Measurements from ENCODE around the gene SMYD4.
"Not testable (repeated sequence)": the region's sequence is repeated elsewhere in the genome, so short reads cannot be mapped to it uniquely, and the experiment has no call there.

The SMYD4 gene

DNA sequence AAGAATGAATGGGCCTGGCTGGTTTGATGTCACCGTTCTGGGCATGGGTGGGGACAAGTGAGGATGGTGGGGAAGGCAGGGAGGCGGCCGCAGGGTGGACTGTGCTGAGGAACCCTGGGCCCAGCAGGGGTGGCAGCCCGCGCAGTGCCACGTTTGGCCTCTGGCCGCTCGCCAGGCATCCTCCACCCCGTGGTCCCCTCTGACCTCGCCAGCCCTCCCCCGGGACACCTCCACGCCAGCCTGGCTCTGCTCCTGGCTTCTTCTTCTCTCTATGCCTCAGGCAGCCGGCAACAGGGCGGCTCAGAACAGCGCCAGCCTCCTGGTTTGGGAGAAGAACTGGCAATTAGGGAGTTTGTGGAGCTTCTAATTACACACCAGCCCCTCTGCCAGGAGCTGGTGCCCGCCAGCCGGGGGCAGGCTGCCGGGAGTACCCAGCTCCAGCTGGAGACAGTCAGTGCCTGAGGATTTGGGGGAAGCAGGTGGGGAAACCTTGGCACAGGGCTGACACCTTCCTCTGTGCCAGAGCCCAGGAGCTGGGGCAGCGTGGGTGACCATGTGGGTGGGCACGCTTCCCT lies 74.4 kb downstream of the SMYD4 start:
- DNase-seq (ENCODE audit: low read depth, low spot score): no peak

DNA sequence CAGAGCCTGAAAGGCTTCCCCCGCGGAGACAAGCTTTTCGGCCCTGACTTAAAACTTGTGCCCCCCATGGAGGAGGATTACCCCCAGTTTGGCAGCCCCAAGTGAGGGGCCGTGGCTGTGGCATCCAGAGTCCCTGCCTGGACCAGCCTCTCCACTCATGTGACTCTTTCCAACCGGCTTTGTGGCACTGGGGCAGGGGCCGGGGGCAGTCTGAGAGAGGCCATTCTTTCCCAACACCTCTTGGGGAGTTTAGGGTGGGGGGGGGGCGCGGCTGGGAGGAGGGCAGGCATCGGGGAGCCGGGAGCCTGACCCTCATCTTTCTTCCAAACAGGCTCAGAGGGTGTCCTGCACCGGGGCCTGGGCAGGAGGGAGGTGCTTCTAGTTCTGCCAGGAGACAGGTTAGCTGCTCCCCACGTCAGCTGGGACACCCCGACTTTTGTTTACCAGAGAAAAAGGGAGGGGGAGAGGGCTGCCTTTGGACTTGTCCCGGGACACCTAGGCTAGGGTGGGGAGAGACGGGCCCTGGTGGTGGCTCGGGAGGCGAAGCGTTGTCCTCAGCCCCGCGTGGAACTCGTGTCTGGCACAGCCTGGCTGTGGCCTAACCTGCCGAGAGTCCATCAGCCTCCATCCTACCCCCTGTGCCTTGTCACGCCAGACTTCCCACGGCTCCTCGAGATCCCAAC lies 75.1 kb downstream of the SMYD4 start:
- no peak for DNase-seq (ENCODE audit: low read depth, low spot score)

DNA sequence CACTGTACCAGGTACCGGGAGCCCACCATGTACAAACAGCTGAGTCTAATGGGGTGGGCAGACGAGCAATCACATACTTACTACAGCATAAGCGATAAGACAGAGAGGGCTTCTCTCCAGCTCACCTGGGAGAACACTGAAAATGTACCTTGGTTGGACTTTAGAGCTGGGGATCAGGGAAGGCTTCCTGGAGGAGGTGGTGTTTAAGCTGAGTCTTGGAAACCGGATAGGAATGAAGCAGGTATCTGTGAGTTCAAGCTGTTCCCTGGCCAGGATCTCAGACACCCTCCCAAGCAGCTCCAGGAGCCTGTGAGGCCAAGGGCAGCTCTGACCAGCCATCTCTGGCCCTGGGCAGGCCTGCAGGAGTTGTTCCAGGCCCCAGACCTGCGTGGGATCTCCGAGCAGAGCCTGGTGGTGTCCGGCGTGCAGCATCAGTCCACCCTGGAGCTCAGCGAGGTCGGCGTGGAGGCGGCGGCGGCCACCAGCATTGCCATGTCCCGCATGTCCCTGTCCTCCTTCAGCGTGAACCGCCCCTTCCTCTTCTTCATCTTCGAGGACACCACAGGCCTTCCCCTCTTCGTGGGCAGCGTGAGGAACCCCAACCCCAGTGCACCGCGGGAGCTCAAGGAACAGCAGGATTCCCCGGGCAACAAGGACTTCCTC lies 75.8 kb downstream of the SMYD4 start:
- no peak for DNase-seq (ENCODE audit: low read depth, low spot score)

DNA sequence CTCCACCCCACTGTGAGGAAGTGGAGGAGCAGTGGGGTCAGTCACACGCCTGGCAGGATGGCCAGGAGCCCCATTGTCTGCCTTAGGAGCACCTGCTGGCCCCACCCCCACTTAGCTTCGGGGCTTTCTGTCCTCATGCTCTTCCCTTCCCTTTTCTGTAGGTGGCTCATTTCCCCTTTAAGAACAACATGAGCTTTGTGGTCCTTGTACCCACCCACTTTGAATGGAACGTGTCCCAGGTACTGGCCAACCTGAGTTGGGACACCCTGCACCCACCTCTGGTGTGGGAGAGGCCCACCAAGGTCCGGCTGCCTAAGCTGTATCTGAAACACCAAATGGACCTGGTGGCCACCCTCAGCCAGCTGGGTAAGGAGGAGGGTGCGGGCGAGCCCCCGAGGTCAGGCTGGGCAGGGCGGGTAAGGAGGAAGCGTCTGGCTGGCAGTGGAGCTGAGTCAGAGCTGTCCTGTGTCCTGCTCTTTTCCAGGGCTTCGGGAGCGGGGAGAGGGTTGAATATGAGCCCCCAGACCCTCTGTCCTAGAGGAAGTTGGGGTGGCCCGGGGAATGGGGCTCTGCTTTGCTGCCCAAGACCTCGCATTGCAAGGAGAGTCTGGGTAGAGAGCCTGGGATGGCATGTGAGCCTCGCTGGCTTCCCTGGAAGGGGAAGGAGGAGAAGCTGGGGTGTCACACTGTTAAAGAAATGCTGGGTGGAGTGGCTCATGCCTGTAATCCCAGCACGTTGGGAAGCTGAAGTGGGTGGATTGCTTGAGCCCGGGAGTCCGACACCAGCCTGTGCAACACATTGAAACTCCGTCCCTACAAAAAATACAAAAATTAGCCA lies 77.1 kb downstream of the SMYD4 start:
- no peak for DNase-seq (ENCODE audit: low read depth, low spot score)

DNA sequence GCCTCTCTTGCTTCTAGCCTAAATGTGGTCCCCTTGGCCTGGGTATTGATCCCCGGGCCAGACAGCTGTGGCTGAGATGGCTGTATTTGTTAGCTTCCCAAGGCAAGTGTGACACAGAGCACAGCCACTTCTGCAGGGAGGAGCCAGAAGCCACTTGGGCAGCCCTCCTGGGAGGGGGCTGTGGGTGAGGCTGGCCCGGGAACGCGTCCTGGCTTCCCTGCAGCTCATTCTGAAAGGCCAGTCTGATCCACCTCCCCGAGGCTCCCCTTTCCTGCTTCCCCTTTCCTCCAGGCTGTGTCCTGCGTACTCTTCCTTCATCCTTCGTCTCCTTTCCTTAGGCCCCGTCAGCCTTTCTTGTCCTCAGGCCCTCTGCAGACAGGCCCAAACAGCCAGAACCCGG lies 79.1 kb downstream of the SMYD4 start:
- DNase-seq (ENCODE audit: low read depth, low spot score): no peak

DNA sequence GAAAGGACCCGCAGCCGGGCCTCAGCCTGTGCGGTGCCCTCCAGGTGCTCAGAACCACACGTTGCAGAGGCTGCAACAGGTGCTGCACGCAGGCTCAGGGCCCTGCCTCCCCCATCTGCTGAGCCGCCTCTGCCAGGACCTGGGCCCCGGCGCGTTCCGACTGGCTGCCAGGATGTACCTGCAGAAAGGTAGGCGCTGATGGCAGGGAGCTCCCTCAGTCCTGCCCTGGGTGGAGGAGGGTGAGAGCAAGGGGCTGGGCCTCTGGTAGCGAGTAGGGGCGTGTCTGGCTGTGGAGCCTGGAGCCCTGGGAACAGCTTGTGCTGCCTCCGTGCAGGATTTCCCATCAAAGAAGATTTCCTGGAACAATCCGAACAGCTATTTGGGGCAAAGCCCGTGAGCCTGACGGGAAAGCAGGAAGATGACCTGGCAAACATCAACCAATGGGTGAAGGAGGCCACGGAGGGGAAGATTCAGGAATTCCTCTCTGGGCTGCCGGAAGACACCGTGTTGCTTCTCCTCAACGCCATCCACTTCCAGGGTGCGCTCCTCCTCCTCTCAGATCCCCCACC lies 82.6 kb downstream of the SMYD4 start:
- DNase-seq (ENCODE audit: low read depth, low spot score): no peak

DNA sequence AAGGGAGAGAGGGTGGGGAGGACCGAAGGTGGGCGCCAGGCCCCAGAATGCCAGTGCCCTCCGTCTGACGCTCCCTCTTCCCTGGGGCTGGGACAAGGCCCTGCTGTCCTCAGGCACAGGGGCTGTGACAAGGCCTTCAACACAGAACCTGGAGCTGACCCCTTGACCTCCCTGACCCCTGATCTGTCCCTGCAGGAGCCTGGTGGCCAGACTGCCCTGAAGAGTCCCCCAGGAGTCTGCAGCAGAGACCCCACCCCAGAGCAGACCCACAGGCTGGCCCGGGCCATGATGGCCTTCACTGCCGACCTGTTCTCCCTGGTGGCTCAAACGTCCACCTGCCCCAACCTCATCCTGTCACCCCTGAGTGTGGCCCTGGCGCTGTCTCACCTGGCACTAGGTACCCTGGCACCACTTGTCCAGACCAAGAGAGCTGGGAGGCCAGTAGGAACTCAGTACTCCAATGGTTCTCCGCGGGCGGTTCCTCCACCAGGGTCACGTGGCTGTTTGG lies 84.1 kb downstream of the SMYD4 start:
- DNase-seq (ENCODE audit: low read depth, low spot score): no peak

DNA sequence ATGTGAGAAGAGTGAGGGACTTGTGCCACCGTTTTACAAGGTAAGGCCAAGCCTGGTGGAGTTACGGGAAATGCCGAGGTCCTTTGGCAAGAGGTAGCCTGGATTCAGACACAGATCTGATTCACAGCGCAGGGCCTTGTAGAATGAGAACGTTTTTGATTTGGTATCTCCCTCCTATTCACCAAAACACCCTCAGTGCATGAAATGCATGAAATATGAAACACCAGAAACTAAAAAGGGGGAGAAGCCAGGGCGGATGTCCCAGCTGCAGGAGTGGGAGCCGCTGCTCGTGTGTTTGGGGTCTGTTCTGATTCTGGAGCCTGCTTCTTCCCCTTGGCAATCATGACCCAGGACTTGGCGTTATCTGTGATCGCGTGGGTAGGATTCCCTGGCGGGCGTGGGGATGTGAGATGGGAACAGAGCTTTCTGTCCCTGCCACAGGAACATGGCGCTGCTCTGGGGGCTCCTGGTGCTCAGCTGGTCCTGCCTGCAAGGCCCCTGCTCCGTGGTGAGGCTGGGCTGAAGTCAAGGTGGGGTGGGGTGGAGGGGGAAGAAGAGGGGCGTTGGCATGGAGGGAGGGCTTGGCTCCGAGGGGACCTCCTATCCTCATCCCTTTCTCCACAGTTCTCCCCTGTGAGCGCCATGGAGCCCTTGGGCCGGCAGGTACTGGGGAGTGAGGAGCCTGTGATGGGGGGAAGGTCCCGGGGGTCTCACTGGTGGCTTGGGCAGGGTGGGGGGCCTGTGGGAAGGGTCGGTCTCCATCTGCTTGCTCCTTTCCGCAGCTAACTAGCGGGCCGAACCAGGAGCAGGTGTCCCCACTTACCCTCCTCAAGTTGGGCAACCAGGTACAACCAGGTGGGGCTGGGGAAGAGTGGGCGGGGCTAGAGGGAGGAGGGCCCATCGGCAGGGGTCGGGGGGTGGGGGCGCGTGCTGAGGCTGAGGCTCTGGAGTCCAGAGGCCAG lies 84.9 kb downstream of the SMYD4 start:
- DNase-seq (ENCODE audit: low read depth, low spot score): no peak

DNA sequence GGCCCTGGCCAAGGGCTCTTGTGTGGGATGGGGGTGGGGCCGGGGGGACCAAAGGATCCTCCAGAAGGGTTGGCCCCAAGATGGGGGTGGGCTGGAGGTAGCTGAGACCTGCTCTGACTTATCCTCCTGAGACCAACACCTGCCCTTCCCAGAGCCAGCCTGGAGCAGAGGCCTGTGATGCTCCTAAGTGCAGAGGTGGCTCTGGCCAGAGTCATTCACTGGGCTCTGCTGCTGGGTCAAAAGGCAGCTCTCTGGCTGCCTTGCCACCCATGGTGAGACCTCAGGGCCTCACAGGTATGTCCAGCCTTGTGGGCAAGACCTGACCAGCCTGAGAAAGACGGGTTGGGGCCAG lies 86.6 kb downstream of the SMYD4 start:
- DNase-seq (ENCODE audit: low read depth, low spot score): no peak

DNA sequence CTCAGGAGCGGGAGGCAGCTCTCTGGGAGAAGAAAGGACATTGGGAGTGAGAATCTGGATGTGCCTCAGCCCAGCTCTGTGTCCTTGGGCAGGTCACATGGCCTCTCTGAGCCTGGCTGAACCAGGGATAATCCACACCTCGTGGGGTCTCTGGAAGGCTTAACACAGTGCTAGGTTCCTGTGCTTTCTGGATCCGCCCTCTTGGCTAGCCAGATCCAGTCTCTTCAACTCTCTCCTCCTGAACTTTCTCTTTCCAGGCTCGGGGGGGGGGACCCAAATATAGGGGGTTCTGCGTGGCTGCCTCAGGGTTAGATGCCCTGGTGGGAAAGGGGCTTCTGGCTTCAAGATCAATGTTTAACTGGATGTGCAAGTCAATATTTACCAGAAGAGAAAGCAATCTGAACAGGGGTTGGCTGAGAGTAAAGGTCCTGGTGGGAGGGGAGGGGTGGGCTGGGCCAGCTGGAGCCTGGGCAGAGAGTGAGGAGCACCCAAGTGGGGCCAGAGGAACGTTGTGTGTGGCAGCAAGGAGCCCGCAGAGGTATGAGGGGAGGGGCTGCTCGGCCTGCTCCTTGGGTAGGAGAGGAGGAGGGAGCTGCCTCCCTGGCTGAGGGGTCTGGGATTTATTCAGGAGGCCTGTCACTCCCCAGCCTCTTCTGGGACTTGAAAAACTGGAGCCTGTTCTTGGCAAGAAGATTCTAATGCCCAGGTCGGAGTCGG lies 87.2 kb downstream of the SMYD4 start, which contains the start of gene SERPINF2:
Gene SERPINF2 (plus strand): TSS at position 501 of the 717 bp plus-strand sequence. CDS start 2,125 bp downstream, outside the sequence.
- DNase-seq (ENCODE audit: low read depth, low spot score): no peak

DNA sequence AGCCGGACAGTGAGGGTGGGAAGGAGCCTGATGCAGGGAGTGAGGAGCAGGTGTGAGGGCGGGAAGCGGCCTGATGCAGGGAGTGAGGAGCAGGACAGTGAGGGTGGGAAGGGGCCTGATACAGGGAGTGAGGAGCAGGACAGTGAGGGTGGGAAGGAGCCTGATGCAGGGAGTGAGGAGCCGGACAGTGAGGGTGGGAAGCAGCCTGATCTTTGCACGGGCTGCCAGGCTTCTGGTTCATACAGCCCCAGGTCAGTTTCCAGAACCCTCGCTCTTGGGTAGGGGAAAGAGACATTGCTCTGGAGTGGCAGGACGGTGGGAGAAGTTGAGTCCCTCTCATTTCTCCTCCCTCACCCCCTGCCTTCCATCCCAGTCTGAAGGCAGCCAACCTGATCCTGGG lies 87.8 kb downstream of the SMYD4 start:
- not testable (repeated sequence) for DNase-seq (ENCODE audit: low read depth, low spot score)

DNA sequence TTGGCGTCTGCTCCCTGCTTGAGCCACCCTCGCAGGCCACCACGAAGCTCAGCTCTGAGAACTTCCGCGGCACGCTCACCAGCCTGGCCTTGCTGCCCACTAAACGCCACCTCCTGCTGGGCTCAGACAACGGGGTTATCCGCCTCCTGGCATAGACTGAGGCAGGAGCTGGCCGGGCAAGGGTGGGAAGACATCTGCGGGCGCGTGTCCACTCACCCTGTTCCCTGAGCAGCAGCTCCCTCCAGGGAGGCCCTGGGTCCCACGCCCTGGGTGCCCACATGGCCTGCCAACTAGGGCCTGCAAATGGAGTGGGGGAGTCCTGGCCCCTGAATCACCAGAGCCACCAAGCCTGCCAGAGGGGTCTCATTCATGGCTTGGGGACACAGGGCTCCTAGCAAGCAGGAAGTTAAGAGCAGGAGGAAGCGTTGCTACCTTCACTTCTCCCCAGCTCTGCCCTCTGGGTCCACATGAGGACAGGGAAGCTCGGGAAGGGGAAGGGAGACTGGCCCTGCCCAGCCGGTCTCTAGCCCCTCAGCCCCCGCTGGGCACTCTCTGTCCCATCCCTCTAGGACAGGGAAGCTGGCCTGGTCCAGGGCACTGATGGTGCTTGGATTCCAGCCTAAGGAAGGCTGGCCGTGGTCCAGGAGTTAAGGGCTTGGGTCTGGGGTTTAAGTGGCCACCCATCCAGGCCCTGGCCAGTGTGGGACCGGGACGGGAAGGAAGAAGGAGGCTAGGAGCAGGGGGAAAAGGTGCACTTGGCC lies 92.0 kb downstream of the SMYD4 start:
- DNase-seq (ENCODE audit: low read depth, low spot score): no peak

DNA sequence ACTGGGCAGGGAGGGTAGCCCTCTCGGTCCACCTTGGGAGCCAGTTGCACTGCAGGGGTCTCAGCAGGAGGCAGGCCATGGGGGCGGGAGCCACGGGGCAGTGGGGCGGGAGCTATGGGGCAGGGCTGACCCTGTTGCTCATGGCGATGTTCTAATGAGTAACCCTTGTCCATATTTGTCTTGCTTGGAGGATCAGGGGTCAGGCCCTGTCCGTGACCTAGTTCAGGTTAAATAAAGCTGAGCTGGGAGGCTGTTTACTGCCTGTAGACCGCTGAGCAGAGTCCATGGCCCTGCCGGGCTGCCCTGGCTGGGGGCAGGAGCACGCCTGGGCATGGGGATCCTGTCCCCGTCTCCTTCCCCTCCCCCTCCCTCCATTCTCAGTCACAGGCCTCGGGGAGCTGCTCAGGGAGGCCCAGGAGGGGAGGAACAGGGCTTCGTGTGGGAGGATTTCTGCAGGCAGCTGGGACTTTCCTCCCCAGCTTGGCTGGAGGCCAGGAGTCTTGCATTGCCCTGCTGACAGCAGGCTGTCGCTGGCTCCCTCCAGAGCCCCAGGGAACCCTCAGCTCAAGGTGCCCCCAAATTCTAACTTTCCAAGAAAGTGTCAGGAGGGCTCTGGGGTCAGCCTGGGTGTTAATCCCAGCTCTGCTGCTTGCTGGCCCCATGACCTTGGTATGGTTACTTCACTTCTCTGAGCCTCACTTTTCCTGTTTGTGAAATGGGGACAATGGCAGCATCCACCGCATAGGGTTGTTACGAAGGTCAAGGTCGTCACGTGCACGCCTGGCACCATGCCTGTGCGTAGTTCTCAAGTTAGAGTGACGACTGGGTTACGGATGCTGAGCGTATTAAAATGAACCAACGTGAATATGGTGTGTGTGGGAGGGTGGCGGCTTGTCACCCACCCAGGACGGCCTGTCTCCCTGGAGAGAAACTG lies 93.1 kb downstream of the SMYD4 start:
- no peak for DNase-seq (ENCODE audit: low read depth, low spot score)

DNA sequence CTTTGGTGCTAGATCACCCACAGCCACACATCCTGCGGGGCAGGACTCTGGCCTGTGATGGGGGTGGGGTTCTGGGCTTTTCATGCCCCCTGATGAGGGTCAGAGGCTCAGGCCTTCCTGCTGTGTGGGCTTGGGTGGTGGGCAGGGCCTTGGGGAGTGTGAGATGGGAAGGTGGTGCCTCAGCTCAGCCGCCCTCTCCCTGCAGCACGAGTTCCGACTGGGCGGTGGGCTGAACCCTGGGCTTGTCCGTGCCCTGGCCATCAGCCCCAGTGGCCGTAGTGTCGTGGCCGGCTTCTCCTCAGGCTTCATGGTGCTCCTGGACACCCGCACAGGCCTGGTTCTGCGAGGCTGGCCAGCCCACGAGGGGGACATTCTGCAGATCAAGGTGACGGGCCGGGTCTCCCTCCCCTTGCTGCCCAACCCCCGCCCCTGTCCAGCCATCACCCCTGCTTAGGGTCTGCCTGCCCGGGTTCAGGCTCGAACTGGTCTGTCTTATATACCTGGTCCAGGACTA lies 93.8 kb downstream of the SMYD4 start:
- no peak for DNase-seq (ENCODE audit: low read depth, low spot score)

DNA sequence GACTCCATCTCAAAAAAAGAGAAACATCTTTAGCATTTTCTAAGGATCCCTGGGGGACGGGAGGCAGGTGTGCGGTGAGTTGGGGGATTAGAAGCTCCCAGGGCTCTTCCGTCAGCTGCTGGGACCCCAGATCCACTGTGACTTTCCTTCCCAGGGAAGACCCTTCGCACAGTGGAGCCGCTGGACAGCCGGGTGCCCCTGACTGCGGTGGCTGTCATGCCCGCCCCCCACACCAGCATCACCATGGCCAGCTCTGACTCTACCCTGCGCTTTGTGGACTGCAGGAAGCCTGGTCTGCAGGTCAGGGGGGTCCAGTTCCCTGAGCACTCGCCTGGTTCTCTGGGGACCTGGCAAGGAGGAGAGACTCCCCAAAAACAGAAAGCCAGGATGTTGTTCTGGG lies 94.3 kb downstream of the SMYD4 start:
- DNase-seq (ENCODE audit: low read depth, low spot score): no peak

DNA sequence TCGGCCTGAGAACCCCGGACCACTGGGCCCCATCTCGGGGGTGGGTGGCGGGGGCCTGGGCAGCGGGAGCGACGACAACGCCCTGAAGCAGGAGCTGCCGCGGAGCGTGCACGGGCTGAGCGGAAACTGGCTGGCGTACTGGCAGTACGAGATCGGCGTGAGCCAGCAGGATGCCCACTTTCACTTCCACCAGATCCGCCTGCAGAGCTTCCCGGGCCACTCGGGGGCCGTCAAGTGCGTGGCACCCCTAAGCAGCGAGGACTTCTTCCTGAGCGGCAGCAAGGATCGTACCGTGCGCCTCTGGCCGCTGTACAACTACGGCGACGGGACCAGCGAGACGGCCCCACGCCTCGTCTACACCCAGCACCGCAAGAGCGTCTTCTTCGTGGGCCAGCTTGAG lies 95.9 kb downstream of the SMYD4 start:
- DNase-seq (ENCODE audit: low read depth, low spot score): no peak

DNA sequence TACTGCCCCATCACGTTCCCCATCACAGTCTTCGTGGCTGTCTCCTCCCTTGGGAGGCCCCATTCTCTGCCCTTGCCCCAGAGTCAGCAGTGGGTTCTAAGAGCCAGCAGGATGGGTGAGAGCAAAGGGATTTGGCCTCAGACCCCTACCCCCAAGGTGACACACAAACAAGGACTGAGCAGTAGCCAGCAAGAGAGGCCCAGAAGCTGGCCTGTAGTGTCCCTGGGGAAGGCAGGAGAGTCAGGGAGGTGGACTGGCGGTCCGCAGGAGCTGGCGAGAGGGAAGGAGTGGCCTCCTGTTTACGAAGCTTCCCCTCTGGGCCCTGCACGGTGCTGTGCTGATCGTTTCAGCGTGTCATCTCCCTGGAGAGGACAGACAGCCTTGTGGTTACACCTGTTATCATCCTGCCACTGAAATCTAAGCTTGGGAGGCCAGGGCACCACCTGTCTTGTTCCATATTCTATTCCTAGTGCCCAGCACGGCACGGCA lies 96.8 kb downstream of the SMYD4 start:
- no peak for DNase-seq (ENCODE audit: low read depth, low spot score)

Measured in smooth muscle cell of the brain vasculature (primary cell).